Fibroblast of villous mesenchyme (primary cell): ENCODE data around the gene ATP6V0C. TPM values are rescaled to one million over a fixed set of nuclear protein-coding genes. Genes with fewer than 3 reads are reported as not detected.
A peak's percentile ranks its signal among the peaks of the same experiment; 100 is the strongest.

ENCODE experiments used
- DNase-seq: peaks from one replicate; pipeline ENCODE4 v3.0.0-alpha.2; 2010; ENCODE audit warnings: low read depth
- H3K4me3 ChIP-seq: 2 replicates; pipeline ENCODE4 v1.5.1; 2011; ENCODE audit warnings: low read depth, mild to moderate bottlenecking, low read length
- CTCF ChIP-seq: IDR thresholded peaks from 2 replicates; pipeline ENCODE4 v1.5.1; 2012; ENCODE audit warnings: low read depth, mild to moderate bottlenecking, low read length; ENCODE audit not compliant: insufficient read depth
- total RNA-seq: library from RNA; depleted of rRNA; stranded (reverse); fragments of >200 nt; gene quantifications from 2 replicates; pipeline ENCODE4 v1.2.3, GENCODE V29; 2012

Gene ATP6V0C
- total RNA-seq, 1 donor, result 23.3 TPM

GRCh38 chr16:2498531-2499253 lies 15.1 kb upstream of the ATP6V0C start:
- no peak for DNase-seq
- no peak for TF ChIP-seq CTCF
- H3K4me3 ChIP-seq, result no peak overlapping the region

GRCh38 chr16:2499454-2499853 lies 14.3 kb upstream of the ATP6V0C start:
- no peak overlapping the region for H3K4me3 ChIP-seq
- no peak for DNase-seq
- TF ChIP-seq CTCF, result no peak

GRCh38 chr16:2499890-2500429 lies 13.8 kb upstream of the ATP6V0C start:
- DNase-seq, result no peak
- H3K4me3 ChIP-seq, result no peak overlapping the region
- TF ChIP-seq CTCF, result no peak

GRCh38 chr16:2500430-2500917 lies 13.3 kb upstream of the ATP6V0C start:
- no peak for TF ChIP-seq CTCF
- DNase-seq, result no peak
- no peak overlapping the region for H3K4me3 ChIP-seq

GRCh38 chr16:2500918-2501750 lies 12.6 kb upstream of the ATP6V0C start:
- peak overlapping the region; percentile 43 for H3K4me3 ChIP-seq
- peak; percentile 85 for DNase-seq
- TF ChIP-seq CTCF, result peak; percentile 97

- DNase-seq, result no peak
- H3K4me3 ChIP-seq, result no peak overlapping the region
- TF ChIP-seq CTCF, result no peak
Observed at GRCh38 chr16:2501946-2502895, 11.5 kb upstream of the ATP6V0C start.
